ENCODE measurements around the gene ICE1. TPM values are rescaled to one million over a fixed set of nuclear protein-coding genes. Genes with fewer than 3 reads are reported as not detected.

Gene ICE1
- total RNA-seq, 1 donor from 2014 or later, result 27.0 TPM

DNA sequence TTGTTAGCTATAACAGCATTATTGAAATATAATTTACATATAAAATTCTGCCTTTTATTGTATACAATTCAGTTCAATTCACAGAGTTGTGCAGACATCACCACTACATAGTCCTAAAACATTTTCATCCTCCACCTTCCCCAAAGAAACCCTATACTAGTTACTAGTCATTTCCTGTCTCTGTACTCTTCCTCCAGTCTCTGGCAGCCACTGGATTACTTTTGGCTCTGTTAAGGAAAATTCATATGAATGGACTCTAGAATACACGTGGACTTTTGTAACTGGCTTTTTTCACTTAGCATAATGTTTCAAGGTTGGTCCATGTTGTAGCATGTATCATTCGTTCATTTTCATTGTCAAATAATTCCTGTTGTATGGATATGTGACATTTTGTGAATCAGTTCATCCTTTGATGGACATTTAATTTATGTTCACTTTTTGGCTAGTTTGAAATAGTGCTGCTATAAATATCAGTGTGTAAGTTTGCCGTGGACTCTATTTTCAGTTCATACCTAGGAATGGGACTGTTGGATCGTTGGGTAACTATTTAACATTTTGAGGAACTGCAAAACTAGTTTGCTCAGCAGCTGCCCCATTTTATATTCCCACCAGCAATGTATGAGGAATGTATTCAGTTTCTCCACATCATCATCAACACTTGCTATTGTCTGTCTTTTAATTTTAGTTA lies 9.7 kb downstream of the ICE1 start:
- H3K9me3 Mint-ChIP-seq (ENCODE audit: unreplicated experiment), result no peaks in the 10 kb centered on the region
- H3K36me3 Mint-ChIP-seq (ENCODE audit: unreplicated experiment), result peaks cover 3% of the 10 kb centered on the region
- no peak overlapping the region for H3K4me3 Mint-ChIP-seq (ENCODE audit: unreplicated experiment)
- H3K27me3 Mint-ChIP-seq (ENCODE audit: unreplicated experiment), result no peaks in the 10 kb centered on the region
- TF ChIP-seq, protein P1, sequence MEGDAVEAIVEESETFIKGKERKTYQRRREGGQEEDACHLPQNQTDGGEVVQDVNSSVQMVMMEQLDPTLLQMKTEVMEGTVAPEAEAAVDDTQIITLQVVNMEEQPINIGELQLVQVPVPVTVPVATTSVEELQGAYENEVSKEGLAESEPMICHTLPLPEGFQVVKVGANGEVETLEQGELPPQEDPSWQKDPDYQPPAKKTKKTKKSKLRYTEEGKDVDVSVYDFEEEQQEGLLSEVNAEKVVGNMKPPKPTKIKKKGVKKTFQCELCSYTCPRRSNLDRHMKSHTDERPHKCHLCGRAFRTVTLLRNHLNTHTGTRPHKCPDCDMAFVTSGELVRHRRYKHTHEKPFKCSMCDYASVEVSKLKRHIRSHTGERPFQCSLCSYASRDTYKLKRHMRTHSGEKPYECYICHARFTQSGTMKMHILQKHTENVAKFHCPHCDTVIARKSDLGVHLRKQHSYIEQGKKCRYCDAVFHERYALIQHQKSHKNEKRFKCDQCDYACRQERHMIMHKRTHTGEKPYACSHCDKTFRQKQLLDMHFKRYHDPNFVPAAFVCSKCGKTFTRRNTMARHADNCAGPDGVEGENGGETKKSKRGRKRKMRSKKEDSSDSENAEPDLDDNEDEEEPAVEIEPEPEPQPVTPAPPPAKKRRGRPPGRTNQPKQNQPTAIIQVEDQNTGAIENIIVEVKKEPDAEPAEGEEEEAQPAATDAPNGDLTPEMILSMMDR (IDR thresholded peaks at IDR 0.05), result no peak
- H3K27ac Mint-ChIP-seq (ENCODE audit: unreplicated experiment), result peak overlapping the region; percentile 42
- DNase-seq (ENCODE audit: extremely low spot score, unreplicated experiment), result no peak
- H3K4me1 Mint-ChIP-seq (ENCODE audit: unreplicated experiment), result peaks cover 51% of the 10 kb centered on the region

DNA sequence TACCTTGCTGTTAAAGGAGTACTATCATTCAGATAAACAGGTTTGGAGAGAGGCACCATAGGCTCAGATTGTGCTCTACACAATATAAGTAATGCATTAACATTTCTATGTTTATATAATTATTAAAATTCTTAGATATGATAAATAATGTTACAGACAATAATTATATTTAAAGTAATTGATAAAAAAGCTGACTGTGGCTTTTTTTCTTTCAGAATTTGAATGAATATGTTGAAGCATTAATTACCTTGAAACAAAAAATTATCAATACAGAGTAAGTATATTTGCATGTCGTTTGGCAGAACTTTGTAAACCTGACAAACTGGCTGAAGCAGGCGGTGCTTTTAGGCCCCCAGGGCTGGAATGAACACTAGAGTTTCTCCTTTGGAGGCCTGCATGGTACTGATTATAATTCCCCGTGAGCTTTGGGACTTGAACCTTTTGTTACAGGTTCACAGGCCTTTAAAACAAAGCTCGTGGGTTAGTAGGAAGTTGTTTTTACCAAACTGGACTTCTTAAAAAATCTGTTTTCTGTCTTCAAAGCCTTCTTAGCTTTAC lies 13.8 kb downstream of the ICE1 start:
- TF ChIP-seq, protein P1 (IDR thresholded peaks at IDR 0.05), result no peak
- no peak overlapping the region for H3K4me3 Mint-ChIP-seq (ENCODE audit: unreplicated experiment)
- H3K27me3 Mint-ChIP-seq (ENCODE audit: unreplicated experiment), result no peaks in the 10 kb centered on the region
- peak overlapping the region; percentile 38 for H3K27ac Mint-ChIP-seq (ENCODE audit: unreplicated experiment)
- peaks cover 19% of the 10 kb centered on the region for H3K36me3 Mint-ChIP-seq (ENCODE audit: unreplicated experiment)
- H3K4me1 Mint-ChIP-seq (ENCODE audit: unreplicated experiment), result peaks cover 32% of the 10 kb centered on the region
- no peaks in the 10 kb centered on the region for H3K9me3 Mint-ChIP-seq (ENCODE audit: unreplicated experiment)
- no peak for DNase-seq (ENCODE audit: extremely low spot score, unreplicated experiment)

DNA sequence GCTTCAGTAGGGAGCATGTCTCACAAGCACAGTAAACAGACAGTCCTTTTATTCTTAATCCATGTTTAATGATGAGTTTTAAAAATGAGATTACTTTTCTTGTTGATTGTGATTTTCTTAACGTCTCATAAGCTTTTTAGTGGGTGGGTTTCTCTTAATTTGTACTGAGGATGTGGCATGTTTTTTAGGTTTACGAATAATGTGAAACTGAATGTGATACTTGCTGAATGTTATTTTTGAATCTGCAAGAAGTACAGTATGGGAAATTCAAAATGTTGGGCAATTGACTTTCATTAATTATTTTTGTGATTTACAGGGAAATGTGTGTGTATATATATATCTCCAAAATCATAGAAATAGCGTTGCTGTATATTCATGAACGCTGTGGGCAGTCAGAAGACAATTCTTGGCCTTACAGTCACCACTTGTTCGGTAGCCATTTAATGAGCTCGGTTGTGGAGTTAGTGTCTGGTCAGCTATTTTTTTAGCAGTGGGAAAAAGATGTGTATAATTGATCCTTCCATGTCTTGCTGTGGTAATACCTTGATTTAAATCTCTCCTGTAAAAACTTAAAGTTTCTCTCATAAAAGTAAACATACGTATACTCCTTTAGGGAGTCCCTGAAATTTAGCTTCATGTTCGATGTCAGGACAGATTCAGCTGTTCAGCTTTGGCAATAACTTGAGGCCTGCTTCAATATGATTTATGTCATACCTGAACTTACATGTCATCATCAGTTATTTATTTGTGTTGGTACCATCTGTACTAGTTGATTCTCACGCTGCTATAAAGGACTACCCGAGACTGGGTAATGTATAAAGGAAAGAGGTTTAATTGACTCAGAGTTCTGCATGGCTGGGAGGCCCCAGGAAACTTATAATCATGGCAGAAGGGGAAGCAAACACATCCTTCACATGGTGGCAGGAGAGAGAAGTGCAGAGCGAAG lies 15.0 kb downstream of the ICE1 start:
- TF ChIP-seq, protein P1 (IDR thresholded peaks at IDR 0.05), result no peak
- no peaks in the 10 kb centered on the region for H3K27me3 Mint-ChIP-seq (ENCODE audit: unreplicated experiment)
- no peaks in the 10 kb centered on the region for H3K9me3 Mint-ChIP-seq (ENCODE audit: unreplicated experiment)
- H3K27ac Mint-ChIP-seq (ENCODE audit: unreplicated experiment), result no peak overlapping the region
- no peak overlapping the region for H3K4me3 Mint-ChIP-seq (ENCODE audit: unreplicated experiment)
- DNase-seq (ENCODE audit: extremely low spot score, unreplicated experiment), result no peak
- peaks cover 25% of the 10 kb centered on the region for H3K36me3 Mint-ChIP-seq (ENCODE audit: unreplicated experiment)
- peaks cover 21% of the 10 kb centered on the region for H3K4me1 Mint-ChIP-seq (ENCODE audit: unreplicated experiment)

DNA sequence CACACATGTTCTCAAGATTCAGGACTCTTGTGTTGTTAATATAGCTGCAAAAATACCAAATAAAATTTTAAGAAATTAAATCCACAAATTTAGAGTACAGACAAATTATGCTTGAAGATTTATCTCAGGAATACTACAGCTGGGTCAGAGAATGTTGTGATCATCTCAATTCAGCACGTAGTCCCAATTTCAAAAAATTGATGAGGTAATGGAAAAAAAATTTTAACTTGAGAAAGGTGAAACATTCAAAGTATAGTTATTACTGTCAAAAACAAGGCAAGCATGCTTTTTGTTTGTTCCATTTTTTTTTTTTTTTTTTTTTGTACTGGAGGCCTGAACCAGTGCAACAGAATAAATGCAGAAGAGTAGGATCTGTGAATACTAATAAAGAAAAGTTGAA lies 29.4 kb downstream of the ICE1 start:
- Mint-ChIP-seq H3K27me3 (ENCODE audit: unreplicated experiment) (no peaks in the 10 kb centered on the region), H3K4me3 (ENCODE audit: unreplicated experiment) (no peak overlapping the region), H3K36me3 (ENCODE audit: unreplicated experiment) (peaks cover 54% of the 10 kb centered on the region), H3K27ac (ENCODE audit: unreplicated experiment) (no peak overlapping the region), H3K9me3 (ENCODE audit: unreplicated experiment) (no peaks in the 10 kb centered on the region), H3K4me1 (ENCODE audit: unreplicated experiment) (no peaks in the 10 kb centered on the region)
- DNase-seq (ENCODE audit: extremely low spot score, unreplicated experiment), result no peak
- TF ChIP-seq, protein P1 (IDR thresholded peaks at IDR 0.05), result no peak

DNA sequence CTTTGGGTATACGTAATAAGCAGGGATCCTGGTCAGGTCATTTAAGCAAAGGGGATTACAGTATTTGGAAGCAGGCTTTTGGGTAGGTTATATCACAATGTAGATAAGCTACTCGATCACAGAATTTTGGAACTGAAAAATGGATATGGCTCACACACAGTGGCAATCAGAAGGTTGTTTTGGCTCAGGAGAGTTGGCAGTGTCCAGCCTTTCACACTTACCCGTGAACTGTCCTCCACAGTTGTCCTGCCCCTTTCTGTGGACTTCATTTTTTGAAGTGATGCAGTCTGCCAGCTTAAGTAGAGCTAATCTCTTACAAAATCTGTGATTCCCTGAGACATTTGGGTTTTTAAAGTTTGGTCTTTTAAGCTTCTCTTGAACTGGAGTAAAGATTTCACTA lies 30.7 kb downstream of the ICE1 start:
- no peak overlapping the region for H3K27ac Mint-ChIP-seq (ENCODE audit: unreplicated experiment)
- peaks cover 56% of the 10 kb centered on the region for H3K36me3 Mint-ChIP-seq (ENCODE audit: unreplicated experiment)
- H3K27me3 Mint-ChIP-seq (ENCODE audit: unreplicated experiment), result no peaks in the 10 kb centered on the region
- no peak for DNase-seq (ENCODE audit: extremely low spot score, unreplicated experiment)
- TF ChIP-seq, protein P1 (IDR thresholded peaks at IDR 0.05), result no peak
- no peaks in the 10 kb centered on the region for H3K9me3 Mint-ChIP-seq (ENCODE audit: unreplicated experiment)
- H3K4me1 Mint-ChIP-seq (ENCODE audit: unreplicated experiment), result no peaks in the 10 kb centered on the region
- H3K4me3 Mint-ChIP-seq (ENCODE audit: unreplicated experiment), result no peak overlapping the region
